GM18508 (cell line): ENCODE results near the gene FBXO27.
"Not testable (repeated sequence)": the region's sequence is repeated elsewhere in the genome, so short reads cannot be mapped to it uniquely, and the experiment has no call there.

Source experiments
- ATAC-seq: cut with Tn5 transposase; IDR thresholded peaks from one replicate; pipeline ENCODE4 v1.9.1; 2021; ENCODE audit warnings: moderate number of reproducible peaks; ENCODE audit not compliant: insufficient read depth, unreplicated experiment

Gene FBXO27

GRCh38 chr19:39032063-39032918 lies at the start of gene FBXO27:
Gene FBXO27 (minus strand): TSS chr19:39032549. CDS start chr19:39032227, 322 bp downstream.
- ATAC-seq: no peak

GRCh38 chr19:39080431-39080830 lies 48.1 kb upstream of the FBXO27 start:
- ATAC-seq: no peak

GRCh38 chr19:39078436-39079200 lies 46.3 kb upstream of the FBXO27 start:
- ATAC-seq: no peak

GRCh38 chr19:39077323-39077722 lies 45.0 kb upstream of the FBXO27 start:
- no peak for ATAC-seq

- ATAC-seq: no peak
Measured at GRCh38 chr19:39074942-39075341, 42.6 kb upstream of the FBXO27 start.

GRCh38 chr19:39074205-39074692 lies 41.9 kb upstream of the FBXO27 start:
- no peak for ATAC-seq

GRCh38 chr19:39070888-39071287 lies 38.5 kb upstream of the FBXO27 start:
- no peak for ATAC-seq

- not testable (repeated sequence) for ATAC-seq
Measured at GRCh38 chr19:39068259-39068658, 35.9 kb upstream of the FBXO27 start.

GRCh38 chr19:39067104-39067503 lies 34.8 kb upstream of the FBXO27 start:
- no peak for ATAC-seq

GRCh38 chr19:39065928-39066327 lies 33.6 kb upstream of the FBXO27 start:
- no peak for ATAC-seq

- no peak for ATAC-seq
Measured at GRCh38 chr19:39064405-39064804, 32.1 kb upstream of the FBXO27 start.

GRCh38 chr19:39060171-39060570 lies 27.8 kb upstream of the FBXO27 start:
- ATAC-seq: no peak

GRCh38 chr19:39059302-39059701 lies 27.0 kb upstream of the FBXO27 start:
- no peak for ATAC-seq

GRCh38 chr19:39057615-39058014 lies 25.3 kb upstream of the FBXO27 start:
- no peak for ATAC-seq

GRCh38 chr19:39054091-39054470 lies 21.7 kb upstream of the FBXO27 start:
- no peak for ATAC-seq

GRCh38 chr19:39053276-39054090 lies 21.1 kb upstream of the FBXO27 start:
- no peak for ATAC-seq

GRCh38 chr19:39052846-39053245 lies 20.5 kb upstream of the FBXO27 start:
- ATAC-seq: no peak

- no peak for ATAC-seq
Measured at GRCh38 chr19:39052243-39052746, 19.9 kb upstream of the FBXO27 start.

- no peak for ATAC-seq
Measured at GRCh38 chr19:39047073-39047472, 14.7 kb upstream of the FBXO27 start.
